ENCODE data around the gene MGRN1.

Gene MGRN1

DNA sequence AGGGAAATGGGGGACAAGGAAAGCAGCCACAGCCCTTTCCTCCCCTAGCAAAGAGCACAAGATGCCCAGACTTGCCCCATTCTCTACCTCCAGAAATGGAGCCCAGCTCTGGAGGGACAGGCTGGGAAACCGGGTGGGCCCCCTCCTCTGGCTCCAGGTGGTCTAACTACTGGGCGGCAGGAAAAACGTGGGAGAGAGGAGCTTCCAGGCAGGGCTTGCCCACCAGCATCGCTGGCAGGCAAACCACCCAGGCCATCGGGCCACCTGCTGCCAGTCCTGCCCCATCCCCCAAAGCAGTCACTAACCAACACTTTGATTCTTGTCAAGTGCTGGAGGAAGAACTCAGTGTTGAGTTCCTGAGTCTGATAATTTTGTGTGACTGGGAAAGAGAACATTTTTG is 93.8 kb downstream of the MGRN1 start:
- no peak overlapping the region for H3K27ac ChIP-seq (ENCODE audit: low read length)
- H4K20me1 ChIP-seq (ENCODE audit: insufficient read depth, low read length), result no peaks in the 10 kb centered on the region
- no peaks in the 10 kb centered on the region for H3K79me2 ChIP-seq (ENCODE audit: low read length)
- no peaks in the 10 kb centered on the region for H3K36me3 ChIP-seq (replicated peaks; ENCODE audit: insufficient read depth, low read length)
- no peak overlapping the region for H3K9ac ChIP-seq (ENCODE audit: low read length)
- no peak overlapping the region for H3K4me3 ChIP-seq (ENCODE audit: low read length)
- no peaks in the 10 kb centered on the region for H3K4me1 ChIP-seq (ENCODE audit: low read length)
- H2AFZ ChIP-seq (ENCODE audit: low read length), result no peak overlapping the region
- TF ChIP-seq EZH2 (optimal IDR thresholded peaks at IDR 0.05; ENCODE audit: low read depth, low read length) (no peak), EZH2phosphoT487 (IDR thresholded peaks at IDR 0.05; ENCODE audit: low read length) (no peak), CTCF (IDR thresholded peaks at IDR 0.05; ENCODE audit: low read length) (no peak)
- H3K27me3 ChIP-seq (replicated peaks; ENCODE audit: insufficient read depth, low read length), result no peaks in the 10 kb centered on the region
- no peak for DNase-seq
- no peaks in the 10 kb centered on the region for H3K9me2 ChIP-seq (replicated peaks; ENCODE audit: insufficient read depth, low read length)
- no peak overlapping the region for H3K4me2 ChIP-seq (ENCODE audit: low read depth, low read length)
- H3K9me3 ChIP-seq (replicated peaks; ENCODE audit: insufficient read depth, low read length), result no peaks in the 10 kb centered on the region
- no peaks in the 10 kb centered on the region for H3F3A ChIP-seq (ENCODE audit: insufficient read depth, low read length)

GRCh38 chr16:4723071-4723767 is 98.6 kb downstream of the MGRN1 start:
- no peaks in the 10 kb centered on the region for H4K20me1 ChIP-seq (ENCODE audit: insufficient read depth, low read length)
- no peak overlapping the region for H3K4me2 ChIP-seq (ENCODE audit: low read depth, low read length)
- no peaks in the 10 kb centered on the region for H3F3A ChIP-seq (ENCODE audit: insufficient read depth, low read length)
- no peak overlapping the region for H2AFZ ChIP-seq (ENCODE audit: low read length)
- no peaks in the 10 kb centered on the region for H3K9me3 ChIP-seq (replicated peaks; ENCODE audit: insufficient read depth, low read length)
- no peaks in the 10 kb centered on the region for H3K36me3 ChIP-seq (replicated peaks; ENCODE audit: insufficient read depth, low read length)
- H3K9me2 ChIP-seq (replicated peaks; ENCODE audit: insufficient read depth, low read length), result no peaks in the 10 kb centered on the region
- H3K79me2 ChIP-seq (ENCODE audit: low read length), result no peaks in the 10 kb centered on the region
- no peaks in the 10 kb centered on the region for H3K4me1 ChIP-seq (ENCODE audit: low read length)
- TF ChIP-seq EZH2phosphoT487 (IDR thresholded peaks at IDR 0.05; ENCODE audit: low read length), result no peak
- no peak for DNase-seq
- no peak overlapping the region for H3K27ac ChIP-seq (ENCODE audit: low read length)
- no peak overlapping the region for H3K4me3 ChIP-seq (ENCODE audit: low read length)
- H3K9ac ChIP-seq (ENCODE audit: low read length), result no peak overlapping the region
- H3K27me3 ChIP-seq (replicated peaks; ENCODE audit: insufficient read depth, low read length), result no peaks in the 10 kb centered on the region

DNA sequence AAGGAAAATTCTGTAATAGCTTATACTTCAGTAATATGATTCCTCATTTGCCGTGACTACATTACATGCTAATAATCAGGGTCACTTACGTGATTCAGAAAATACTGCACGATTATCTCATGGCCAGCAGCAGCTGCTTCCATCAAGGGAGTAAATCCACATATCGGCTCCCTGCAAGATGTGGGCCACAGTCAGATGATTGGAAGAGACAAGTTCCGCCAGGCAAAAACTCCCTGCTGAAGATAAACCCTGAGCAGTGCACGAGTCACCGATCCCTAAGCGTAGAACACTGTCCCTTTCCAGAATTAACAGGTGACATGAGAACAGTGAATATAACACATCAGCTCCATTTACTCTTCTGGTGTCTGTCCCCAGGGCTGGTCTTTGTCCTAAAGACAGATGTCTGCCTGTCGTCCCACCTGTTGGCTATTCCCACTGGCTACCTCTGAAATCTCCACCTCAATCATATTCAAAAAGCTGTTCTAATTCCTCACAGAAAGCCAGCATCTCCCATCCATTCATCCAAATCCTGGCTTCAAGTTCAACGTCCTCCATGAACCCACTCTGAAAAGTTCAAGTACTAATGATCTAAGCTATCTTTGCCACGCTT is 100.1 kb downstream of the MGRN1 start:
- H3K9ac ChIP-seq (ENCODE audit: low read length), result no peak overlapping the region
- H3K27me3 ChIP-seq (replicated peaks; ENCODE audit: insufficient read depth, low read length), result no peaks in the 10 kb centered on the region
- no peak overlapping the region for H3K4me3 ChIP-seq (ENCODE audit: low read length)
- H3K27ac ChIP-seq (ENCODE audit: low read length), result no peak overlapping the region
- H3F3A ChIP-seq (ENCODE audit: insufficient read depth, low read length), result no peaks in the 10 kb centered on the region
- no peak overlapping the region for H3K4me2 ChIP-seq (ENCODE audit: low read depth, low read length)
- H3K79me2 ChIP-seq (ENCODE audit: low read length), result no peaks in the 10 kb centered on the region
- H3K4me1 ChIP-seq (ENCODE audit: low read length), result no peaks in the 10 kb centered on the region
- no peak for TF ChIP-seq EZH2phosphoT487 (IDR thresholded peaks at IDR 0.05; ENCODE audit: low read length)
- TF ChIP-seq EZH2 (optimal IDR thresholded peaks at IDR 0.05; ENCODE audit: low read depth, low read length), result no peak
- TF ChIP-seq CTCF (IDR thresholded peaks at IDR 0.05; ENCODE audit: low read length), result no peak
- no peaks in the 10 kb centered on the region for H3K9me3 ChIP-seq (replicated peaks; ENCODE audit: insufficient read depth, low read length)
- no peak for DNase-seq
- no peaks in the 10 kb centered on the region for H3K9me2 ChIP-seq (replicated peaks; ENCODE audit: insufficient read depth, low read length)
- no peaks in the 10 kb centered on the region for H3K36me3 ChIP-seq (replicated peaks; ENCODE audit: insufficient read depth, low read length)
- H4K20me1 ChIP-seq (ENCODE audit: insufficient read depth, low read length), result no peaks in the 10 kb centered on the region
- no peak overlapping the region for H2AFZ ChIP-seq (ENCODE audit: low read length)

GRCh38 chr16:4726616-4727015 is 102.0 kb downstream of the MGRN1 start:
- H3K9ac ChIP-seq (ENCODE audit: low read length), result no peak overlapping the region
- TF ChIP-seq CTCF (IDR thresholded peaks at IDR 0.05; ENCODE audit: low read length) (no peak), EZH2phosphoT487 (IDR thresholded peaks at IDR 0.05; ENCODE audit: low read length) (no peak), EZH2 (optimal IDR thresholded peaks at IDR 0.05; ENCODE audit: low read depth, low read length) (no peak)
- H4K20me1 ChIP-seq (ENCODE audit: insufficient read depth, low read length), result no peaks in the 10 kb centered on the region
- H3K4me3 ChIP-seq (ENCODE audit: low read length), result no peak overlapping the region
- no peaks in the 10 kb centered on the region for H3K27me3 ChIP-seq (replicated peaks; ENCODE audit: insufficient read depth, low read length)
- no peak overlapping the region for H3K27ac ChIP-seq (ENCODE audit: low read length)
- H2AFZ ChIP-seq (ENCODE audit: low read length), result no peak overlapping the region
- H3K9me2 ChIP-seq (replicated peaks; ENCODE audit: insufficient read depth, low read length), result no peaks in the 10 kb centered on the region
- no peaks in the 10 kb centered on the region for H3F3A ChIP-seq (ENCODE audit: insufficient read depth, low read length)
- no peak for DNase-seq
- no peaks in the 10 kb centered on the region for H3K4me1 ChIP-seq (ENCODE audit: low read length)
- no peaks in the 10 kb centered on the region for H3K79me2 ChIP-seq (ENCODE audit: low read length)
- H3K4me2 ChIP-seq (ENCODE audit: low read depth, low read length), result no peak overlapping the region
- H3K9me3 ChIP-seq (replicated peaks; ENCODE audit: insufficient read depth, low read length), result no peaks in the 10 kb centered on the region
- no peaks in the 10 kb centered on the region for H3K36me3 ChIP-seq (replicated peaks; ENCODE audit: insufficient read depth, low read length)

Data from MM.1S (cell line).